Upper lobe of left lung (tissue), 4 donors: ENCODE results near the gene ADARB1.

Experiments used
- EP300 ChIP-seq, 4 donors: sonication (generic); formaldehyde crosslinking; IDR thresholded peaks; one replicate each; pipeline ENCODE4 v1.5.1; 2017; ENCODE audit warnings: antibody characterized with exemption in 4 of 4, control low read depth in 2 of 4
- POLR2A ChIP-seq, 4 donors: fragments of 450-650 bp; IDR thresholded peaks; one replicate each; pipeline ENCODE4 v1.5.1; 2016 to 2017; ENCODE audit warnings: antibody characterized with exemption in 4 of 4, mild to moderate bottlenecking in 2 of 4
- POLR2AphosphoS5 ChIP-seq, 2 donors: sonication (generic); formaldehyde crosslinking; IDR thresholded peaks; one replicate each; pipeline ENCODE4 v1.5.1; 2017; ENCODE audit warnings: antibody characterized with exemption in 2 of 2
- TF ChIP-seq, protein P1 (sequence below), 6 experiments: fragments of 450-650 bp in 4 of 6; fragments of 200-600 bp in 2 of 6; sonication (generic) in 2 of 6; IDR thresholded peaks; one replicate each; pipeline ENCODE4 v1.5.1; 2016 to 2019; ENCODE audit warnings: antibody characterized with exemption in 6 of 6

DNA sequence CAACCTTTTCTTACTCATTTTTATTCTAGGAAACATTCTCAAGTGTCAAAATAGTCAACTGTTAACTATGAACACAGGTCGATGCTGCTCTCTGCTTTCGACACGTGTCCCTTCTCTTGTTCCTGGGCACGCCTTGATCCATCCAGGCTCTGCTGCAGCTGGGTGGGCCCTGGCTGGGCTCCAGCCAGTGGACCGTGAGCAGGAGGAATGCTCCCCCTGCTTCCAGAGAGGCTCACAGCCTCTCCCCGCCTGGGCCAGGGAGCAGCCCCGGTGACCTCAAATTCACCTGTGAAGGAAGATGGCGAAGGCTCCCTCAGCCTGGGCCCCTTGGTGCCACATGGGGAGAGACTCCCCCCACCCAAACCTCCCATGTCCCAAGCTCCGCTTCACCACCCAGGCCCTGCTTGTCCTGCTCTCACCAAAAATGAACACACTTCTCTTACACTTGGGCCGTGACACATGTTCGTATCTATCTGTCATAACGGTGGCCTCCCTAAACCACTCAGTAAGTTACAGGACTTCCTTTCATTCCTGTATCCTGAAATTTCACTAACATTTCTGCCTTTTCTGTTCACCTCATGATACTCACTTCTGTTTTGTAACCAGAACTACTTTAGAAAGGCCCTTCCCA is 24.6 kb upstream of the ADARB1 start:
- TF ChIP-seq, protein P1, sequence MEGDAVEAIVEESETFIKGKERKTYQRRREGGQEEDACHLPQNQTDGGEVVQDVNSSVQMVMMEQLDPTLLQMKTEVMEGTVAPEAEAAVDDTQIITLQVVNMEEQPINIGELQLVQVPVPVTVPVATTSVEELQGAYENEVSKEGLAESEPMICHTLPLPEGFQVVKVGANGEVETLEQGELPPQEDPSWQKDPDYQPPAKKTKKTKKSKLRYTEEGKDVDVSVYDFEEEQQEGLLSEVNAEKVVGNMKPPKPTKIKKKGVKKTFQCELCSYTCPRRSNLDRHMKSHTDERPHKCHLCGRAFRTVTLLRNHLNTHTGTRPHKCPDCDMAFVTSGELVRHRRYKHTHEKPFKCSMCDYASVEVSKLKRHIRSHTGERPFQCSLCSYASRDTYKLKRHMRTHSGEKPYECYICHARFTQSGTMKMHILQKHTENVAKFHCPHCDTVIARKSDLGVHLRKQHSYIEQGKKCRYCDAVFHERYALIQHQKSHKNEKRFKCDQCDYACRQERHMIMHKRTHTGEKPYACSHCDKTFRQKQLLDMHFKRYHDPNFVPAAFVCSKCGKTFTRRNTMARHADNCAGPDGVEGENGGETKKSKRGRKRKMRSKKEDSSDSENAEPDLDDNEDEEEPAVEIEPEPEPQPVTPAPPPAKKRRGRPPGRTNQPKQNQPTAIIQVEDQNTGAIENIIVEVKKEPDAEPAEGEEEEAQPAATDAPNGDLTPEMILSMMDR (IDR thresholded peaks at IDR 0.05): no peak
- no peak for TF ChIP-seq EP300 (IDR thresholded peaks at IDR 0.05)
- no peak for TF ChIP-seq POLR2AphosphoS5 (IDR thresholded peaks at IDR 0.05)
- TF ChIP-seq POLR2A (IDR thresholded peaks at IDR 0.05): no peak
